ENCODE results near the gene TMEM38B. TPM values are rescaled to one million over a fixed set of nuclear protein-coding genes. Genes with fewer than 3 reads are reported as not detected.

Gene TMEM38B
- total RNA-seq, 1 experiment from 2014 or later: 48.6 TPM

- POLR2A ChIA-PET: no interaction called here
These were observed 14.9 kb upstream of the TMEM38B start for GRCh38 chr9:105679257-105680022.

GRCh38 chr9:105681313-105681712 is 13.0 kb upstream of the TMEM38B start:
- Histone ChIP-seq H3K4me3 (ENCODE audit: low read depth, low read length) (no peak overlapping the region), H3K9me3 (no peaks in the 10 kb centered on the region), H3K27me3 (replicated peaks; ENCODE audit: control insufficient read depth, insufficient read depth, low read length) (no peaks in the 10 kb centered on the region), H3K4me1 (peaks cover 20% of the 10 kb centered on the region), H3K36me3 (ENCODE audit: control insufficient read depth, insufficient read depth, low read length) (no peaks in the 10 kb centered on the region)
- intact Hi-C loops (cut with micrococcal nuclease; ENCODE audit: unreplicated experiment): no loop called here
- CTCF ChIA-PET: no interaction called here
- POLR2A ChIA-PET: no interaction called here
- no peak overlapping the region for H3K27ac Mint-ChIP-seq (ENCODE audit: unreplicated experiment)
- H3K4me3 Mint-ChIP-seq (ENCODE audit: unreplicated experiment): no peak overlapping the region
- BruUV-seq (replicated peaks): no TSS peak
- H3K27me3 Mint-ChIP-seq (ENCODE audit: insufficient read depth, unreplicated experiment): no peaks in the 10 kb centered on the region
- H3K4me1 Mint-ChIP-seq (ENCODE audit: low read depth, unreplicated experiment): peaks cover 17% of the 10 kb centered on the region
- no peaks in the 10 kb centered on the region for H3K9me3 Mint-ChIP-seq (ENCODE audit: unreplicated experiment)
- no peak for TF ChIP-seq CTCF (IDR thresholded peaks at IDR 0.05; ENCODE audit: insufficient read depth in 1 of 2, low read depth in 1 of 2, low read length in 1 of 2, severe bottlenecking in 1 of 2, unreplicated experiment in 1 of 2)
- DNase-seq: no peak
- H3K36me3 Mint-ChIP-seq (ENCODE audit: insufficient read depth, unreplicated experiment): no peaks in the 10 kb centered on the region

More at GRCh38 chr9:105679257-105680022, 14.9 kb upstream of the TMEM38B start:
- no peak for TF ChIP-seq CTCF (IDR thresholded peaks at IDR 0.05; ENCODE audit: insufficient read depth in 1 of 2, low read depth in 1 of 2, low read length in 1 of 2, severe bottlenecking in 1 of 2, unreplicated experiment in 1 of 2)
- Histone ChIP-seq H3K36me3 (ENCODE audit: control insufficient read depth, insufficient read depth, low read length) (no peaks in the 10 kb centered on the region), H3K4me3 (ENCODE audit: low read depth, low read length) (no peak overlapping the region), H3K4me1 (peaks cover 20% of the 10 kb centered on the region), H3K9me3 (no peaks in the 10 kb centered on the region), H3K27me3 (replicated peaks; ENCODE audit: control insufficient read depth, insufficient read depth, low read length) (no peaks in the 10 kb centered on the region)
- Mint-ChIP-seq H3K27me3 (ENCODE audit: insufficient read depth, unreplicated experiment) (no peaks in the 10 kb centered on the region), H3K9me3 (ENCODE audit: unreplicated experiment) (no peaks in the 10 kb centered on the region), H3K27ac (ENCODE audit: unreplicated experiment) (no peak overlapping the region), H3K36me3 (ENCODE audit: insufficient read depth, unreplicated experiment) (no peaks in the 10 kb centered on the region), H3K4me3 (ENCODE audit: unreplicated experiment) (no peak overlapping the region), H3K4me1 (ENCODE audit: low read depth, unreplicated experiment) (peaks cover 17% of the 10 kb centered on the region)
- no TSS peak for BruUV-seq (replicated peaks)
- CTCF ChIA-PET: no interaction called here
- no peak for DNase-seq
- intact Hi-C loops (cut with micrococcal nuclease; ENCODE audit: unreplicated experiment): no loop called here

GRCh38 chr9:105681724-105682123 is 12.6 kb upstream of the TMEM38B start:
- Mint-ChIP-seq H3K36me3 (ENCODE audit: insufficient read depth, unreplicated experiment) (no peaks in the 10 kb centered on the region), H3K4me3 (ENCODE audit: unreplicated experiment) (no peak overlapping the region), H3K9me3 (ENCODE audit: unreplicated experiment) (no peaks in the 10 kb centered on the region), H3K4me1 (ENCODE audit: low read depth, unreplicated experiment) (peaks cover 17% of the 10 kb centered on the region), H3K27me3 (ENCODE audit: insufficient read depth, unreplicated experiment) (no peaks in the 10 kb centered on the region), H3K27ac (ENCODE audit: unreplicated experiment) (no peak overlapping the region)
- Histone ChIP-seq H3K9me3 (no peaks in the 10 kb centered on the region), H3K4me3 (ENCODE audit: low read depth, low read length) (no peak overlapping the region), H3K36me3 (ENCODE audit: control insufficient read depth, insufficient read depth, low read length) (no peaks in the 10 kb centered on the region), H3K27me3 (replicated peaks; ENCODE audit: control insufficient read depth, insufficient read depth, low read length) (no peaks in the 10 kb centered on the region), H3K4me1 (peaks cover 20% of the 10 kb centered on the region)
- ChIA-PET CTCF (no interaction called here), POLR2A (no interaction called here)
- intact Hi-C loops (cut with micrococcal nuclease; ENCODE audit: unreplicated experiment): no loop called here
- no peak for DNase-seq
- no peak for TF ChIP-seq CTCF (IDR thresholded peaks at IDR 0.05; ENCODE audit: insufficient read depth in 1 of 2, low read depth in 1 of 2, low read length in 1 of 2, severe bottlenecking in 1 of 2, unreplicated experiment in 1 of 2)
- BruUV-seq (replicated peaks): no TSS peak

Data from Caco-2 (cell line).